ENCODE results near the gene SNX1. TPM values are rescaled to one million over a fixed set of nuclear protein-coding genes. Genes with fewer than 3 reads are reported as not detected.

SNX1 gene
- total and polyA plus RNA-seq, 2 of the 8 experiments (the other 6 are each of a cell fraction or from before 2014, with no cell fraction given) = 27.9 to 59.8 TPM

GRCh38 chr15:64058279-64058678, 37.5 kb upstream of the SNX1 start:
- H2BK20ac ChIP-seq (ENCODE audit: low read length) = no peak overlapping the region
- H3K79me2 ChIP-seq (ENCODE audit: control insufficient read depth in 1 of 2, insufficient read depth in 2 of 2, low read length in 2 of 2) = no peaks in the 10 kb centered on the region
- no peaks in the 10 kb centered on the region for H3K27me3 ChIP-seq (replicated peaks in 1 of 4; ENCODE audit: control insufficient read depth in 3 of 4, extremely low read depth in 1 of 4, insufficient read depth in 3 of 4, low read length in 3 of 4)
- no peak overlapping the region for H2BK15ac ChIP-seq (ENCODE audit: low read length)
- H3K18ac ChIP-seq (ENCODE audit: extremely low read depth, low read length) = no peak overlapping the region
- DNase-seq (ENCODE audit: low read depth in 1 of 2, low spot score in 2 of 2) (no peak), FAIRE-seq (no peak)
- H3K4me1 ChIP-seq (replicated peaks in 1 of 4; ENCODE audit: control insufficient read depth in 3 of 4, insufficient read depth in 4 of 4, low read length in 3 of 4) = no peaks in the 10 kb centered on the region
- no peak overlapping the region for H3K56ac ChIP-seq (replicated peaks; ENCODE audit: insufficient read length, low read depth, low read length)
- no peaks in the 10 kb centered on the region for H3K23me2 ChIP-seq (ENCODE audit: low read depth, low read length)
- H3K36me3 ChIP-seq (ENCODE audit: control insufficient read depth in 2 of 4, insufficient read depth in 4 of 4, low read length in 3 of 4) = no peaks in the 10 kb centered on the region
- peaks cover 0 to 7% of the 10 kb centered on the region in 2 experiments; a peak in 1 of 4 replicates for H3K9me3 ChIP-seq (ENCODE audit: insufficient read depth in 2 of 2, low read depth in 1 of 2, low read length in 1 of 2)
- no peak overlapping the region for H3K14ac ChIP-seq (ENCODE audit: insufficient read length)
- WGBS, 2 experiments (ENCODE audit: extremely low coverage in 1 of 2, insufficient coverage in 1 of 2, insufficient read length in 1 of 2, insufficient replicate concordance in 2 of 2, low coverage in 1 of 2, low lambda C conversion rate in 2 of 2, missing lambda C conversion rate in 1 of 2) = 95% methylated on average over 5 of the region's 5 CpGs; no CpG with 5 or more reads in 1 of the 2 experiments
- no peak overlapping the region for H3K23ac ChIP-seq (ENCODE audit: insufficient read length)
- H3K4me2 ChIP-seq (ENCODE audit: insufficient read depth in 1 of 2, low read depth in 2 of 2, low read length in 2 of 2) = no peak overlapping the region
- no peak overlapping the region for H2AK5ac ChIP-seq (ENCODE audit: low read depth, low read length)
- H2BK12ac ChIP-seq (ENCODE audit: low read depth, low read length) = no peak overlapping the region
- H4K5ac ChIP-seq (ENCODE audit: insufficient read length, low read depth, low read length) = no peak overlapping the region
- H4K20me1 ChIP-seq (replicated peaks in 1 of 2; ENCODE audit: control insufficient read depth in 1 of 2, insufficient read depth in 2 of 2, low read length in 2 of 2) = no peaks in the 10 kb centered on the region
- no peak overlapping the region for H3K9ac ChIP-seq (replicated peaks in 1 of 4; ENCODE audit: extremely low read depth in 1 of 4, low read depth in 3 of 4, low read length in 3 of 4)
- H4K8ac ChIP-seq (ENCODE audit: extremely low read depth, insufficient read depth, low read length) = no peak overlapping the region
- H2BK5ac ChIP-seq (ENCODE audit: low read depth, low read length) = no peak overlapping the region
- no peak overlapping the region for H3K4ac ChIP-seq (replicated peaks; ENCODE audit: insufficient read length, low read depth, low read length)
- TF ChIP-seq EP300 (IDR thresholded peaks at IDR 0.05; ENCODE audit: borderline replicate concordance in 1 of 2, low read depth in 2 of 2, low read length in 2 of 2) (no peak), E2F6 (IDR thresholded peaks at IDR 0.05) (no peak), TEAD4 (IDR thresholded peaks at IDR 0.05; ENCODE audit: low read depth, low read length) (no peak), TAF1 (IDR thresholded peaks at IDR 0.05; ENCODE audit: low read depth, low read length) (no peak), CREB1 (IDR thresholded peaks at IDR 0.05) (no peak), SP2 (IDR thresholded peaks at IDR 0.05; ENCODE audit: low read length) (no peak)
- TF ChIP-seq, protein P1, sequence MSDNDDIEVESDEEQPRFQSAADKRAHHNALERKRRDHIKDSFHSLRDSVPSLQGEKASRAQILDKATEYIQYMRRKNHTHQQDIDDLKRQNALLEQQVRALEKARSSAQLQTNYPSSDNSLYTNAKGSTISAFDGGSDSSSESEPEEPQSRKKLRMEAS (IDR thresholded peaks at IDR 0.05) = no peak
- ChIA-PET POLR2A (ENCODE audit: partially characterized antibody) (no interaction called here), CTCF (ENCODE audit: partially characterized antibody) (no interaction called here)
- no peak overlapping the region for H2AFZ ChIP-seq (ENCODE audit: low read length)
- no peak overlapping the region for H3K4me3 ChIP-seq (ENCODE audit: extremely low read depth in 1 of 4, insufficient read depth in 2 of 4, low read depth in 3 of 4, low read length in 4 of 4)
- no peak overlapping the region for H2BK120ac ChIP-seq (replicated peaks; ENCODE audit: low read depth, low read length)
- no peaks in the 10 kb centered on the region for H3K79me1 ChIP-seq (ENCODE audit: low read depth, low read length)
- no peak overlapping the region for H3K27ac ChIP-seq (ENCODE audit: low read depth, low read length)
- H4K91ac ChIP-seq (replicated peaks; ENCODE audit: insufficient read length, low read length) = no peak overlapping the region

Measured in H1 (cell line).